Measurements from ENCODE around the gene DTX4.

Gene DTX4

DNA sequence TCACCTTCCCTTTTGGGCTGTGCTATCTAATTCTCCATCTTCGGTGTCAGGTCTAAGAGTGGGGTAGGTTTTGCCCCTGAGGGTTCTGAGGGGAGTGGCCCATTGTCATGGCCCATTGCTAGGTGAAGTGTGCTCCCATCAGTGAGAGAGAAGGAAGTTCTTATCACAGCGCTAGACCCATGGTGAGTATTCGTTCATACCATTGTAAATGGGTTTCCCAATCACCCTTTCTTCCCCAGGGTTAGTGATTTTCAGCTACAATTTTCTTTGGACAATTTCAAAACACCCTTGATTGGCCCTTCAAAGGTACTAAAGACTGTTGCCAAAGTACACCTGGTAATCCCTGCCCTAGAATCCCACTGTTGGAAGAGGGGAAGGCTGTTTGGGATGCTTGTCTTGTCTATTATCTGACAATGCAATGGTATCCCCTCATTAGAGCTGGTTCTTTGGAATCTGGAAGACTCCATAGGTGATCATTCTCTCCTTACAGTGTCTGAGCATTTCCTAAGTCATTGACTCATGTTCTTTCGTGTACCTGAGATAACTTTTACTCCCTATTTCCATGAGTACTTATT is 20.6 kb downstream of the DTX4 start:
- DNase-seq (ENCODE audit: low read depth, low spot score) = no peak
- ChIA-PET POLR2A (no interaction called here), CTCF (interaction anchor here (1.4 to 7.7 kb wide), 6 partner anchors 10 to 58 kb away, joined by 3 to 69 read pairs (median 16); partner anchors contain the start of gene DTX4)
- TF ChIP-seq, protein P1, sequence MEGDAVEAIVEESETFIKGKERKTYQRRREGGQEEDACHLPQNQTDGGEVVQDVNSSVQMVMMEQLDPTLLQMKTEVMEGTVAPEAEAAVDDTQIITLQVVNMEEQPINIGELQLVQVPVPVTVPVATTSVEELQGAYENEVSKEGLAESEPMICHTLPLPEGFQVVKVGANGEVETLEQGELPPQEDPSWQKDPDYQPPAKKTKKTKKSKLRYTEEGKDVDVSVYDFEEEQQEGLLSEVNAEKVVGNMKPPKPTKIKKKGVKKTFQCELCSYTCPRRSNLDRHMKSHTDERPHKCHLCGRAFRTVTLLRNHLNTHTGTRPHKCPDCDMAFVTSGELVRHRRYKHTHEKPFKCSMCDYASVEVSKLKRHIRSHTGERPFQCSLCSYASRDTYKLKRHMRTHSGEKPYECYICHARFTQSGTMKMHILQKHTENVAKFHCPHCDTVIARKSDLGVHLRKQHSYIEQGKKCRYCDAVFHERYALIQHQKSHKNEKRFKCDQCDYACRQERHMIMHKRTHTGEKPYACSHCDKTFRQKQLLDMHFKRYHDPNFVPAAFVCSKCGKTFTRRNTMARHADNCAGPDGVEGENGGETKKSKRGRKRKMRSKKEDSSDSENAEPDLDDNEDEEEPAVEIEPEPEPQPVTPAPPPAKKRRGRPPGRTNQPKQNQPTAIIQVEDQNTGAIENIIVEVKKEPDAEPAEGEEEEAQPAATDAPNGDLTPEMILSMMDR (IDR thresholded peaks at IDR 0.05; ENCODE audit: insufficient read depth, low read length, missing control alignments) = no peak
- H3K4me3 ChIP-seq (ENCODE audit: low read depth, low read length) = no peak overlapping the region

GRCh38 chr11:59193587-59194130 is 21.7 kb downstream of the DTX4 start:
- TF ChIP-seq, protein P1 (IDR thresholded peaks at IDR 0.05; ENCODE audit: insufficient read depth, low read length, missing control alignments) = no peak
- no peak overlapping the region for H3K4me3 ChIP-seq (ENCODE audit: low read depth, low read length)
- CTCF ChIA-PET = interaction anchor here (0.8 to 7.7 kb wide), 12 partner anchors 8 to 59 kb away, joined by 3 to 69 read pairs (median 4); partner anchors contain the start of gene DTX4
- POLR2A ChIA-PET = no interaction called here
- no peak for DNase-seq (ENCODE audit: low read depth, low spot score)

- POLR2A ChIA-PET = no interaction called here
- CTCF ChIA-PET = interaction anchor here (1.9 to 7.7 kb wide), 3 partner anchors 10 to 22 kb away, joined by 10 to 69 read pairs (median 25); partner anchors contain the start of gene DTX4
- H3K4me3 ChIP-seq (ENCODE audit: low read depth, low read length) = no peak overlapping the region
- no peak for DNase-seq (ENCODE audit: low read depth, low spot score)
- TF ChIP-seq, protein P1 (IDR thresholded peaks at IDR 0.05; ENCODE audit: insufficient read depth, low read length, missing control alignments) = no peak
These were observed 23.7 kb downstream of the DTX4 start for GRCh38 chr11:59195586-59195985.

GRCh38 chr11:59196777-59197176 is 24.8 kb downstream of the DTX4 start:
- ChIA-PET CTCF (interaction anchor here (1.9 to 3.7 kb wide), 2 partner anchors 9 to 12 kb away, joined by 10 to 25 read pairs; no protein-coding TSS in a partner anchor), POLR2A (no interaction called here)
- TF ChIP-seq, protein P1 (IDR thresholded peaks at IDR 0.05; ENCODE audit: insufficient read depth, low read length, missing control alignments) = no peak
- no peak overlapping the region for H3K4me3 ChIP-seq (ENCODE audit: low read depth, low read length)
- DNase-seq (ENCODE audit: low read depth, low spot score) = no peak

- TF ChIP-seq, protein P1 (IDR thresholded peaks at IDR 0.05; ENCODE audit: insufficient read depth, low read length, missing control alignments) = no peak
- ChIA-PET POLR2A (interaction anchor here (0.6 to 1.8 kb wide), 5 partner anchors 9 to 591 kb away, joined by 3 to 6 read pairs (median 3); partner anchors contain the start of gene DTX4), CTCF (interaction anchor here (0.8 to 17.8 kb wide), 4 partner anchors 9 to 50 kb away, joined by 3 to 450 read pairs (median 20); partner anchors contain the start of gene DTX4)
- no peak overlapping the region for H3K4me3 ChIP-seq (ENCODE audit: low read depth, low read length)
- DNase-seq (ENCODE audit: low read depth, low spot score) = peak; percentile 53
These were observed 26.1 kb downstream of the DTX4 start for GRCh38 chr11:59197991-59198390.

GRCh38 chr11:59198726-59199125 is 26.8 kb downstream of the DTX4 start:
- ChIA-PET POLR2A (interaction anchor here (1.2 to 1.8 kb wide), 3 partner anchors 11 to 27 kb away, joined by 3 to 6 read pairs (median 5); partner anchors contain the start of gene DTX4), CTCF (interaction anchor here (0.8 to 17.8 kb wide), 7 partner anchors 8 to 51 kb away, joined by 3 to 450 read pairs (median 3); partner anchors contain the start of gene DTX4)
- no peak overlapping the region for H3K4me3 ChIP-seq (ENCODE audit: low read depth, low read length)
- no peak for DNase-seq (ENCODE audit: low read depth, low spot score)
- TF ChIP-seq, protein P1 (IDR thresholded peaks at IDR 0.05; ENCODE audit: insufficient read depth, low read length, missing control alignments) = no peak
